Measurements from ENCODE around the gene EWSR1. TPM values are rescaled to one million over a fixed set of nuclear protein-coding genes. Genes with fewer than 3 reads are reported as not detected.

Gene EWSR1
- polyA plus RNA-seq, 1 donor from 2014 or later = 277 TPM

- no peaks in the 10 kb centered on the region for H3K27me3 ChIP-seq (ENCODE audit: insufficient read depth, low read depth, low read length)
- no peaks in the 10 kb centered on the region for H3F3A ChIP-seq (ENCODE audit: insufficient read depth, low read length, poor library complexity, severe bottlenecking)
- H3K79me2 ChIP-seq (replicated peaks; ENCODE audit: insufficient read depth, low read length) = no peaks in the 10 kb centered on the region
- no peaks in the 10 kb centered on the region for H4K20me1 ChIP-seq (ENCODE audit: insufficient read depth)
- no peak overlapping the region for H3K27ac ChIP-seq (ENCODE audit: low read length)
- H2AFZ ChIP-seq (ENCODE audit: low read depth, low read length) = no peak overlapping the region
- TF ChIP-seq SMC3 (conservative IDR thresholded peaks at IDR 0.05; ENCODE audit: poor library complexity) = no peak
- TF ChIP-seq RAD21 (conservative IDR thresholded peaks at IDR 0.05) = no peak
- no peak for TF ChIP-seq REST (IDR thresholded peaks at IDR 0.05; ENCODE audit: borderline replicate concordance)
- TF ChIP-seq CTCF (IDR thresholded peaks at IDR 0.05; ENCODE audit: poor library complexity, severe bottlenecking) = no peak
- H3K36me3 ChIP-seq (ENCODE audit: insufficient read depth, low read length) = no peaks in the 10 kb centered on the region
- no peaks in the 10 kb centered on the region for H3K9me3 ChIP-seq (ENCODE audit: low read length)
- H3K4me2 ChIP-seq (ENCODE audit: low read length) = no peak overlapping the region
- no peak overlapping the region for H3K4me3 ChIP-seq (ENCODE audit: low read length)
- no peak overlapping the region for H3K9ac ChIP-seq (ENCODE audit: low read length)
- H3K9me2 ChIP-seq (ENCODE audit: insufficient read depth, low read length) = no peaks in the 10 kb centered on the region
These were observed 14.3 kb upstream of the EWSR1 start for GRCh38 chr22:29253561-29254285.

DNA sequence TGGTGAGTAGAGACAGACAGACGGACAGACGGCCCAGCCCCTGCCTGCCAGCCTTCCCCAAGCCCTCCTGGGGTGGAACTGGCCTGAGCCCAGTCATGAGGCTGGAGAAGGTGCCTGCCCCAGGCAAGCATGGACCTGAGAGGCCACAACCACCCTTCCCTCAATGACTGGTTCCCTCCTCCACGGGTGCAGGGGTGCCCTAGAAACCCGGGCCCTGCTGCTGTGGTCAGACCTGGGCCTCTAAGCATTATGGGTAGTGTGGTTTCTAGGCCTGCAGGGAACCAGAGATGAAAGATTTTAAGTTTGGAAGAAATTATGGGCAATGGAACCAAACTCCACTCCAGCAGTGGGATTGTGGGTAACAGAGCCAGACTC lies 13.8 kb upstream of the EWSR1 start:
- no peaks in the 10 kb centered on the region for H3K9me3 ChIP-seq (ENCODE audit: low read length)
- no peak overlapping the region for H3K27ac ChIP-seq (ENCODE audit: low read length)
- no peaks in the 10 kb centered on the region for H4K20me1 ChIP-seq (ENCODE audit: insufficient read depth)
- no peaks in the 10 kb centered on the region for H3K27me3 ChIP-seq (ENCODE audit: insufficient read depth, low read depth, low read length)
- H3K9ac ChIP-seq (ENCODE audit: low read length) = no peak overlapping the region
- TF ChIP-seq POLR2AphosphoS5 (IDR thresholded peaks at IDR 0.05) (no peak), REST (IDR thresholded peaks at IDR 0.05; ENCODE audit: borderline replicate concordance) (no peak), CTCF (IDR thresholded peaks at IDR 0.05; ENCODE audit: poor library complexity, severe bottlenecking) (no peak), SMC3 (conservative IDR thresholded peaks at IDR 0.05; ENCODE audit: poor library complexity) (no peak), EZH2 (IDR thresholded peaks at IDR 0.05; ENCODE audit: borderline replicate concordance, insufficient read depth, low read length, poor library complexity, severe bottlenecking) (no peak), RAD21 (conservative IDR thresholded peaks at IDR 0.05) (no peak), MXI1 (conservative IDR thresholded peaks at IDR 0.05; ENCODE audit: poor library complexity, severe bottlenecking) (no peak), TAF1 (IDR thresholded peaks at IDR 0.05; ENCODE audit: low read depth) (no peak), EP300 (conservative IDR thresholded peaks at IDR 0.05; ENCODE audit: poor library complexity, severe bottlenecking) (no peak)
- no peak overlapping the region for H2AFZ ChIP-seq (ENCODE audit: low read depth, low read length)
- no peak overlapping the region for H3K4me2 ChIP-seq (ENCODE audit: low read length)
- H3K79me2 ChIP-seq (replicated peaks; ENCODE audit: insufficient read depth, low read length) = no peaks in the 10 kb centered on the region
- no peaks in the 10 kb centered on the region for H3K9me2 ChIP-seq (ENCODE audit: insufficient read depth, low read length)
- H3K36me3 ChIP-seq (ENCODE audit: insufficient read depth, low read length) = no peaks in the 10 kb centered on the region
- H3K4me3 ChIP-seq (ENCODE audit: low read length) = no peak overlapping the region
- no peaks in the 10 kb centered on the region for H3F3A ChIP-seq (ENCODE audit: insufficient read depth, low read length, poor library complexity, severe bottlenecking)

All from neural cell (in vitro differentiated cells).